OCI-LY1 (cell line): ENCODE results near the gene CDK10.

Source experiments
- CTCF ChIP-seq: fragments of 200-600 bp; sonication (generic), shearing (Covaris generic); IDR thresholded peaks from 2 replicates; pipeline ENCODE4 v1.5.1; 2017; ENCODE audit warnings: mild to moderate bottlenecking, antibody characterized with exemption, low read length, moderate library complexity, mixed read lengths
- EZH2 ChIP-seq: fragments of 200-600 bp; sonication (generic), shearing (Covaris generic); IDR thresholded peaks from 2 replicates; pipeline ENCODE4 v1.8.0; 2017; ENCODE audit warnings: borderline replicate concordance, mixed run types, mild to moderate bottlenecking, antibody characterized with exemption, low read length, moderate library complexity, mixed read lengths

DNA sequence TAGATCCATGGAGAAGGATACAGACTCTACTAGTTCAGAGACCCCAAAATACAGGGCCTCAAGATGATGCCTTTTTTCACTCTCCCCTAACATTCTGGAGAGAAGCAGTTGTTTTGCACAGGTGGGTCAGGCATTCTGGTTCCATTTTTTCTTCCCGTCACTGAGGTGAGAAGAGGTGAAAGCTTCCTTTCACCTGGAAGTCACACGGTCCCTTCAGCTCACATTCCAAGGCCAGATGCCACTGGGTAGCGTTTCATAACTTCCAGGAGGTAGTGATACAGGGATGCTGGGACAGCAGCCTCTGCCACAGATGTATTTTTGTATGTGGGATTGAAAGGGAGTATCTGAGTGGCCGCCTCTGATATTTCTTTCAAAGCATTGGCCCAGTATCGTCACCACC lies 1.9 kb downstream of the CDK10 start:
- TF ChIP-seq CTCF (no peak), EZH2 (no peak)
